Measurements from ENCODE around the gene CLEC4A.
"Not testable (repeated sequence)": the region's sequence is repeated elsewhere in the genome, so short reads cannot be mapped to it uniquely, and the experiment has no call there.

CLEC4A gene

GRCh38 chr12:8123124-8123912, at the start of gene CLEC4A:
TSS of gene CLEC4A (plus strand) at chr12:8123617. CDS start at chr12:8123879, 262 bp downstream.
- no peak for DNase-seq

GRCh38 chr12:8075935-8076334, 47.5 kb upstream of the CLEC4A start:
- no peak for DNase-seq

- no peak for DNase-seq
Observed at GRCh38 chr12:8076366-8076765, 47.1 kb upstream of the CLEC4A start.

GRCh38 chr12:8077207-8077606, 46.2 kb upstream of the CLEC4A start:
- DNase-seq = peak; percentile 13

GRCh38 chr12:8078398-8078797, 45.0 kb upstream of the CLEC4A start:
- DNase-seq = peak; percentile 71

GRCh38 chr12:8078916-8079315, 44.5 kb upstream of the CLEC4A start:
- no peak for DNase-seq

- no peak for DNase-seq
Observed at GRCh38 chr12:8080120-8080519, 43.3 kb upstream of the CLEC4A start.

- DNase-seq = no peak
Observed at GRCh38 chr12:8081251-8081920, 42.0 kb upstream of the CLEC4A start.

GRCh38 chr12:8082808-8083100, 40.7 kb upstream of the CLEC4A start:
- DNase-seq = no peak

GRCh38 chr12:8084351-8084750, 39.1 kb upstream of the CLEC4A start:
- not testable (repeated sequence) for DNase-seq

GRCh38 chr12:8087666-8088065, 35.8 kb upstream of the CLEC4A start:
- DNase-seq = no peak

GRCh38 chr12:8088574-8088973, 34.8 kb upstream of the CLEC4A start:
- no peak for DNase-seq

- not testable (repeated sequence) for DNase-seq
Observed at GRCh38 chr12:8089277-8089676, 34.1 kb upstream of the CLEC4A start.

- DNase-seq = no peak
Observed at GRCh38 chr12:8089716-8090115, 33.7 kb upstream of the CLEC4A start.

GRCh38 chr12:8093291-8093690, 30.1 kb upstream of the CLEC4A start:
- no peak for DNase-seq

- no peak for DNase-seq
Observed at GRCh38 chr12:8096281-8096915, 27.0 kb upstream of the CLEC4A start.

GRCh38 chr12:8099235-8099634, 24.2 kb upstream of the CLEC4A start:
- no peak for DNase-seq

- DNase-seq = peak; percentile 73
Observed at GRCh38 chr12:8108808-8109398, 14.5 kb upstream of the CLEC4A start.

- DNase-seq = not testable (repeated sequence)
Observed at GRCh38 chr12:8113117-8113516, 10.3 kb upstream of the CLEC4A start.

- DNase-seq = no peak
Observed at GRCh38 chr12:8120072-8120713, 3.2 kb upstream of the CLEC4A start.

GRCh38 chr12:8127138-8127537, 3.7 kb downstream of the CLEC4A start:
- no peak for DNase-seq

- not testable (repeated sequence) for DNase-seq
Observed at GRCh38 chr12:8133636-8134397, 10.4 kb downstream of the CLEC4A start.
